Neural cell (in vitro differentiated cells): ENCODE results near the gene SDC1. TPM values are rescaled to one million over a fixed set of nuclear protein-coding genes. Genes with fewer than 3 reads are reported as not detected.
"Not testable (repeated sequence)": the region's sequence is repeated elsewhere in the genome, so short reads cannot be mapped to it uniquely, and the experiment has no call there.

Source experiments
- H2AFZ ChIP-seq: fragments of 200-600, 300-800 bp; sonication (generic), shearing (Covaris generic); 2 replicates; pipeline ENCODE4 v1.6.0; 2014; ENCODE audit warnings: low read depth, mild to moderate bottlenecking, antibody characterized with exemption, low read length, moderate library complexity
- H3F3A ChIP-seq: fragments of 200-600 bp; shearing (Covaris generic); 2 replicates; pipeline ENCODE4 v1.6.1; 2016; ENCODE audit warnings: mild to moderate bottlenecking, moderate library complexity, mixed read lengths, antibody characterized with exemption, low read length; ENCODE audit not compliant: insufficient read depth, poor library complexity, severe bottlenecking
- H3K27ac ChIP-seq: fragments of 200-600, 300-800 bp; sonication (generic), shearing (Covaris generic); 2 replicates; pipeline ENCODE4 v1.5.1; 2014; ENCODE audit warnings: mild to moderate bottlenecking, low read length, moderate library complexity
- H3K27me3 ChIP-seq: fragments of 300-800, 200-600 bp; sonication (generic), shearing (Covaris generic); 2 replicates; pipeline ENCODE4 v1.6.0; 2014; ENCODE audit warnings: mild to moderate bottlenecking, low read depth, low read length, moderate library complexity; ENCODE audit not compliant: insufficient read depth
- H3K36me3 ChIP-seq: fragments of 300-800, 200-600 bp; sonication (generic), shearing (Covaris generic); 2 replicates; pipeline ENCODE4 v1.5.1; 2014; ENCODE audit warnings: mild to moderate bottlenecking, antibody characterized with exemption, low read length, moderate library complexity; ENCODE audit not compliant: insufficient read depth
- H3K4me2 ChIP-seq: fragments of 300-800, 200-600 bp; sonication (generic), shearing (Covaris generic); 2 replicates; pipeline ENCODE4 v1.6.0; 2014; ENCODE audit warnings: mild to moderate bottlenecking, low read length
- H3K4me3 ChIP-seq: fragments of 300-800, 200-600 bp; sonication (generic), shearing (Covaris generic); 2 replicates; pipeline ENCODE4 v1.5.1; 2014; ENCODE audit warnings: mild to moderate bottlenecking, low read length, moderate library complexity
- H3K79me2 ChIP-seq: fragments of 200-600 bp; shearing (Covaris generic); replicated peaks from 2 replicates; pipeline ENCODE4 v1.6.0; 2014; ENCODE audit warnings: mild to moderate bottlenecking, low read length, moderate library complexity; ENCODE audit not compliant: insufficient read depth
- H3K9ac ChIP-seq: fragments of 300-800, 200-600 bp; sonication (generic), shearing (Covaris generic); 2 replicates; pipeline ENCODE4 v1.6.1; 2016; ENCODE audit warnings: mild to moderate bottlenecking, low read length, mixed read lengths
- H3K9me2 ChIP-seq: fragments of 200-600 bp; shearing (Covaris generic); 2 replicates; pipeline ENCODE4 v1.6.1; 2016; ENCODE audit warnings: mild to moderate bottlenecking, low read length, mixed read lengths; ENCODE audit not compliant: insufficient read depth
- H3K9me3 ChIP-seq: fragments of 200-600, 300-800 bp; sonication (generic), shearing (Covaris generic); 2 replicates; pipeline ENCODE4 v1.6.1; 2016; ENCODE audit warnings: mild to moderate bottlenecking, mixed run types, low read length, moderate library complexity, mixed read lengths
- H4K20me1 ChIP-seq: fragments of 200-600 bp; shearing (Covaris generic); 2 replicates; pipeline ENCODE4 v1.6.1; 2016; ENCODE audit warnings: mild to moderate bottlenecking, mixed run types; ENCODE audit not compliant: insufficient read depth
- EP300 ChIP-seq: fragments of 450-650 bp; conservative IDR thresholded peaks from 2 replicates; pipeline ENCODE4 v1.6.1; 2014; ENCODE audit warnings: antibody characterized with exemption, mild to moderate bottlenecking, moderate library complexity; ENCODE audit not compliant: poor library complexity, severe bottlenecking
- EZH2 ChIP-seq: fragments of 200-600, 300-800 bp; shearing (Covaris generic), sonication (generic); IDR thresholded peaks from 2 replicates; pipeline ENCODE4 v1.6.1; 2014; ENCODE audit warnings: antibody characterized with exemption, low read length, borderline replicate concordance, mild to moderate bottlenecking; ENCODE audit not compliant: insufficient read depth, poor library complexity, severe bottlenecking
- MXI1 ChIP-seq: fragments of 450-650 bp; conservative IDR thresholded peaks from 2 replicates; pipeline ENCODE4 v1.6.1; 2014; ENCODE audit warnings: antibody characterized with exemption, mild to moderate bottlenecking; ENCODE audit not compliant: poor library complexity, severe bottlenecking
- POLR2AphosphoS5 ChIP-seq: IDR thresholded peaks from 2 replicates; pipeline ENCODE4 v1.6.1; 2012
- RAD21 ChIP-seq: fragments of 450-650 bp; conservative IDR thresholded peaks from 2 replicates; pipeline ENCODE4 v1.6.1; 2014; ENCODE audit warnings: antibody characterized with exemption, mild to moderate bottlenecking, moderate library complexity
- SMC3 ChIP-seq: fragments of 450-650 bp; conservative IDR thresholded peaks from 2 replicates; pipeline ENCODE4 v1.6.1; 2014; ENCODE audit warnings: antibody characterized with exemption, mild to moderate bottlenecking, moderate library complexity; ENCODE audit not compliant: poor library complexity
- TAF1 ChIP-seq: IDR thresholded peaks from 2 replicates; pipeline ENCODE4 v1.6.1; 2012; ENCODE audit warnings: low read depth
- polyA plus RNA-seq: library from polyadenylated mRNA; depleted of rRNA; stranded (reverse); fragments of >200 nt; gene quantifications from 2 replicates; pipeline ENCODE4 v1.2.3, GENCODE V29; 2014
- TF ChIP-seq, protein P1 (sequence below): fragments of 450-650 bp; IDR thresholded peaks from 2 replicates; pipeline ENCODE4 v1.5.1; 2014; ENCODE audit warnings: antibody characterized with exemption, mild to moderate bottlenecking, moderate library complexity; ENCODE audit not compliant: poor library complexity, severe bottlenecking
- TF ChIP-seq, protein P2 (sequence below): IDR thresholded peaks from 2 replicates; pipeline ENCODE4 v1.6.1; 2012; ENCODE audit warnings: borderline replicate concordance

SDC1 gene
- polyA plus RNA-seq, 1 donor from 2014 or later = 14.9 TPM

DNA sequence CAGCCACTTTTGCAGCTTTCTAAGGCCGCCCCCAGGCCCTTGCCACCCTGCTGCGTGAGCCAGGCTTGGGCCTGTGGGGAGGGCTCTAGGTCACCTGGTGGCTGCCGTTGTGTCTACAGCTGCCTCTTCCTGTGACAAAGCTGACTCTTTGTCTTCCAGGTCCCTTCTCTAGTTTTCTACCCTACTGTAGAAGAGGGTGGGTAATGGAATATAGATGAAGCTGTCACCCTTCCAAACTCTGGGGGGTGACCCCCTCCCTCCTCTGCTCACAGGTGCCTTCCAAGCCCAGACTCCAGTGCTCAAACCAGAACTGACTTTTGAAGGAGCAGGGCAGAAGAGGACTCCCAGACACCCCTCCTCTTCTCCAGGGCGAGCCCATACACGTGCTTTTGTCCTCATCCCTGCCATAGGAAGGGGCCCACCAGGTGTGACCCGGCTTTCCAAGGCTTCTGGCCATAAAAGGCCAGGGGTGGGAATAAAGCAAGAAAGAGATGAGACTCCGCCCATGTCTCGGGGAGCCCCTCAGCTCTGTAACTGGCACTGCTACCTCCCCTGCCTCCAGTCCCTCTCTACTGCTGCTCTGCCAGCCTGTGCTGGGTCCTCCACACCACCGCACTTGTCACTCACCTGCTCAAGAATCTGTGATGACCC, 17.9 kb upstream of the SDC1 start:
- Histone ChIP-seq H3K27ac (no peak overlapping the region), H3K27me3 (no peaks in the 10 kb centered on the region), H3K9me2 (no peaks in the 10 kb centered on the region), H3K79me2 (no peaks in the 10 kb centered on the region), H3F3A (no peaks in the 10 kb centered on the region), H4K20me1 (no peaks in the 10 kb centered on the region), H3K4me3 (no peak overlapping the region), H3K4me2 (no peak overlapping the region), H3K9me3 (no peaks in the 10 kb centered on the region), H2AFZ (no peak overlapping the region), H3K36me3 (no peaks in the 10 kb centered on the region), H3K9ac (no peak overlapping the region)
- TF ChIP-seq POLR2AphosphoS5 = no peak
- TF ChIP-seq EP300 = no peak
- no peak for TF ChIP-seq SMC3
- no peak for TF ChIP-seq TAF1
- TF ChIP-seq, protein P1, sequence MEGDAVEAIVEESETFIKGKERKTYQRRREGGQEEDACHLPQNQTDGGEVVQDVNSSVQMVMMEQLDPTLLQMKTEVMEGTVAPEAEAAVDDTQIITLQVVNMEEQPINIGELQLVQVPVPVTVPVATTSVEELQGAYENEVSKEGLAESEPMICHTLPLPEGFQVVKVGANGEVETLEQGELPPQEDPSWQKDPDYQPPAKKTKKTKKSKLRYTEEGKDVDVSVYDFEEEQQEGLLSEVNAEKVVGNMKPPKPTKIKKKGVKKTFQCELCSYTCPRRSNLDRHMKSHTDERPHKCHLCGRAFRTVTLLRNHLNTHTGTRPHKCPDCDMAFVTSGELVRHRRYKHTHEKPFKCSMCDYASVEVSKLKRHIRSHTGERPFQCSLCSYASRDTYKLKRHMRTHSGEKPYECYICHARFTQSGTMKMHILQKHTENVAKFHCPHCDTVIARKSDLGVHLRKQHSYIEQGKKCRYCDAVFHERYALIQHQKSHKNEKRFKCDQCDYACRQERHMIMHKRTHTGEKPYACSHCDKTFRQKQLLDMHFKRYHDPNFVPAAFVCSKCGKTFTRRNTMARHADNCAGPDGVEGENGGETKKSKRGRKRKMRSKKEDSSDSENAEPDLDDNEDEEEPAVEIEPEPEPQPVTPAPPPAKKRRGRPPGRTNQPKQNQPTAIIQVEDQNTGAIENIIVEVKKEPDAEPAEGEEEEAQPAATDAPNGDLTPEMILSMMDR = no peak
- no peak for TF ChIP-seq EZH2

DNA sequence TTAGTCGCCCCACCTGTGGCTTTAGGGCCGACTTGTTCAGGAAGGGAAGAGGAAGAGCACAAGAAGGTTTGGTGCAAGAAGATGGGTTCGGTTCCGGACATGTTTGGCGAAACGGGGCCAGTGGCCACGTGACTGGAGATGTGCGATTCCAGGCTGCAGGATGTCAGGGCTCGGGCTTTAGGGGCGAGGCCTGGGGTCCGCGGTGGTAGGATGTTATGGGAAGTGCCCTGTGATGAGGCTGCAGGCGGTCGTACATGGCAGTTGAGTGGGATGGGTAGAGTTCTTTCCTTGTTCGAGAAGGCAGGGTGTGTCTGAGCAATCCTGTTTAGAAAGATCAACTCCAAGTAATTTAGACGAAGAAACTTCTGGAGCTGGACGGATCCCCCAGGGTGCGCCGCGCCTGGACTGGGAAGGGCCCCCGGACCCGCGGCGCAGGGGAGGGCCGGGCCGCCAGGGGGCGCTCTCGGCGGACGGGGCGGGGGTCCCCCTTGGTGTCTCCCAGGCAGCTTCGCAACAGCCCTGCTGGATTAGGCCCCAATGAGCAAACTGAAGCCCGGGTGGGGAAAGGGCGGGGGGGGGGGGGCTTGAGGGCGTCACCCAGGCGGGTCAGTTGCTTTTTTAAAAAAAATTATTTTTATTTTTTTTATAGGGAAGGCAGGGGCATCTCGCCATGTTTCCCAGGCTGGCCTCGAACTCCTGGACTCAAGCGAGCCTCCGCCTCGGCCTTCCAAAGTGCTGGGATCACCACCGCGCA, 17.2 kb upstream of the SDC1 start:
- TF ChIP-seq, protein P1 = no peak
- TF ChIP-seq TAF1 (no peak), EZH2 (no peak), POLR2AphosphoS5 (no peak), SMC3 (no peak), RAD21 (no peak), MXI1 (no peak), EP300 (no peak)
- TF ChIP-seq, protein P2, sequence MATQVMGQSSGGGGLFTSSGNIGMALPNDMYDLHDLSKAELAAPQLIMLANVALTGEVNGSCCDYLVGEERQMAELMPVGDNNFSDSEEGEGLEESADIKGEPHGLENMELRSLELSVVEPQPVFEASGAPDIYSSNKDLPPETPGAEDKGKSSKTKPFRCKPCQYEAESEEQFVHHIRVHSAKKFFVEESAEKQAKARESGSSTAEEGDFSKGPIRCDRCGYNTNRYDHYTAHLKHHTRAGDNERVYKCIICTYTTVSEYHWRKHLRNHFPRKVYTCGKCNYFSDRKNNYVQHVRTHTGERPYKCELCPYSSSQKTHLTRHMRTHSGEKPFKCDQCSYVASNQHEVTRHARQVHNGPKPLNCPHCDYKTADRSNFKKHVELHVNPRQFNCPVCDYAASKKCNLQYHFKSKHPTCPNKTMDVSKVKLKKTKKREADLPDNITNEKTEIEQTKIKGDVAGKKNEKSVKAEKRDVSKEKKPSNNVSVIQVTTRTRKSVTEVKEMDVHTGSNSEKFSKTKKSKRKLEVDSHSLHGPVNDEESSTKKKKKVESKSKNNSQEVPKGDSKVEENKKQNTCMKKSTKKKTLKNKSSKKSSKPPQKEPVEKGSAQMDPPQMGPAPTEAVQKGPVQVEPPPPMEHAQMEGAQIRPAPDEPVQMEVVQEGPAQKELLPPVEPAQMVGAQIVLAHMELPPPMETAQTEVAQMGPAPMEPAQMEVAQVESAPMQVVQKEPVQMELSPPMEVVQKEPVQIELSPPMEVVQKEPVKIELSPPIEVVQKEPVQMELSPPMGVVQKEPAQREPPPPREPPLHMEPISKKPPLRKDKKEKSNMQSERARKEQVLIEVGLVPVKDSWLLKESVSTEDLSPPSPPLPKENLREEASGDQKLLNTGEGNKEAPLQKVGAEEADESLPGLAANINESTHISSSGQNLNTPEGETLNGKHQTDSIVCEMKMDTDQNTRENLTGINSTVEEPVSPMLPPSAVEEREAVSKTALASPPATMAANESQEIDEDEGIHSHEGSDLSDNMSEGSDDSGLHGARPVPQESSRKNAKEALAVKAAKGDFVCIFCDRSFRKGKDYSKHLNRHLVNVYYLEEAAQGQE = no peak
- no peak overlapping the region for H2AFZ ChIP-seq

DNA sequence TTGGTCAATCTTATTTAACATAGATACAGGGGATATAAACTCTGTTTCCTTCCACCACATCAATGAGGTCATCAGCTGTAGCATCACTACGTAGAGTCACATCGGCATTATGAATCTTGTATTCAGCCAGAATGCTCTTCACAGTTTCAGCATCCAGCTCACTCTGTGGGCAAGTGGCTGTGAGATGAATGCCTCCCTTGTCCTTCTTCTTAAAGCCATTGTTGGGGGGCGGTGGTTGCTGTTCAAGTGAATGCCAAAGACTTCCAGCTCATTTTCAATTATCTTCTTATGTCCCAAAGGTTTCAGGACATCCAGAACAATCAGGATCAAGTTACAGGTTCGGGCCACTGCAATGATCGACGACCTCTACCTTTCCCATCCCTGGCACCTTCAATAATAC, 15.4 kb upstream of the SDC1 start:
- H3K27ac ChIP-seq, H3K27me3 ChIP-seq, H3K9ac ChIP-seq, H3K9me2 ChIP-seq, H2AFZ ChIP-seq, H3K79me2 ChIP-seq, H3K4me2 ChIP-seq, H3K9me3 ChIP-seq, H3F3A ChIP-seq, H3K4me3 ChIP-seq, H3K36me3 ChIP-seq, H4K20me1 ChIP-seq: not testable (repeated sequence)

More for the DNA sequence above, 17.2 kb upstream of the SDC1 start:
- Histone ChIP-seq H3K27ac (no peak overlapping the region), H3F3A (no peaks in the 10 kb centered on the region), H4K20me1 (no peaks in the 10 kb centered on the region), H3K9ac (no peak overlapping the region), H3K4me2 (no peak overlapping the region), H3K27me3 (no peaks in the 10 kb centered on the region), H3K79me2 (no peaks in the 10 kb centered on the region), H3K9me2 (no peaks in the 10 kb centered on the region), H3K9me3 (no peaks in the 10 kb centered on the region), H3K36me3 (no peaks in the 10 kb centered on the region), H3K4me3 (no peak overlapping the region)
